Measurements from ENCODE around the gene RECQL5.
"Not testable (repeated sequence)": the region's sequence is repeated elsewhere in the genome, so short reads cannot be mapped to it uniquely, and the experiment has no call there.

RECQL5 gene

GRCh38 chr17:75589919-75590303 is 77.0 kb downstream of the RECQL5 start:
- DNase-seq, result no peak

GRCh38 chr17:75589012-75589918 is 77.7 kb downstream of the RECQL5 start:
- DNase-seq, result peak; percentile 96

- DNase-seq, result no peak
Observed at GRCh38 chr17:75588596-75589011, 78.3 kb downstream of the RECQL5 start.

- DNase-seq, result peak; percentile 68
Observed at GRCh38 chr17:75587675-75588595, 79.0 kb downstream of the RECQL5 start, which contains the start of gene MYO15B. MYO15B (plus strand) TSS chr17:75587800; CDS start chr17:75588058, 258 bp downstream.

GRCh38 chr17:75584849-75585175 is 82.1 kb downstream of the RECQL5 start:
- no peak for DNase-seq

- DNase-seq, result not testable (repeated sequence)
Observed at GRCh38 chr17:75583197-75583596, 83.8 kb downstream of the RECQL5 start.

GRCh38 chr17:75581121-75581725 is 85.7 kb downstream of the RECQL5 start:
- not testable (repeated sequence) for DNase-seq
